Progenitor cell of endocrine pancreas (in vitro differentiated cells): ENCODE measurements around the gene SLC22A16. TPM values are rescaled to one million over a fixed set of nuclear protein-coding genes. Genes with fewer than 3 reads are reported as not detected.
"Not testable (repeated sequence)": the region's sequence is repeated elsewhere in the genome, so short reads cannot be mapped to it uniquely, and the experiment has no call there.

Experiments
- DNase-seq: peaks from one replicate; pipeline ENCODE4 v3.0.0; 2021; ENCODE audit warnings: low spot score; ENCODE audit not compliant: unreplicated experiment
- H3K27ac Mint-ChIP-seq: 2 replicates; pipeline ENCODE4 v1.8.0; 2021; ENCODE audit warnings: mild to moderate bottlenecking, moderate library complexity, mixed read lengths
- H3K27me3 Mint-ChIP-seq: 2 replicates; pipeline ENCODE4 v1.8.0; 2021; ENCODE audit warnings: mixed read lengths
- H3K36me3 Mint-ChIP-seq: 2 replicates; pipeline ENCODE4 v1.8.0; 2022; ENCODE audit warnings: mixed read lengths; ENCODE audit not compliant: insufficient read depth
- H3K4me1 Mint-ChIP-seq: 2 replicates; pipeline ENCODE4 v1.8.0; 2021; ENCODE audit warnings: low read depth, mixed read lengths
- H3K4me3 Mint-ChIP-seq: 2 replicates; pipeline ENCODE4 v1.8.0; 2021; ENCODE audit warnings: low read depth, mild to moderate bottlenecking, moderate library complexity, mixed read lengths
- H3K9me3 Mint-ChIP-seq: 2 replicates; pipeline ENCODE4 v1.8.0; 2021; ENCODE audit warnings: low read depth, mixed read lengths
- total RNA-seq: library from RNA; stranded (reverse); gene quantifications from 2 replicates; pipeline ENCODE4 v1.2.1, GENCODE V29; 2021
- TF ChIP-seq, protein P1 (sequence below): fragments of 200-600 bp; sonication (generic); IDR thresholded peaks from one replicate; pipeline ENCODE4 v1.5.0; 2021; ENCODE audit warnings: antibody characterized with exemption, mild to moderate bottlenecking; ENCODE audit not compliant: unreplicated experiment

The SLC22A16 gene
- total RNA-seq, 1 donor from 2014 or later: not detected

DNA sequence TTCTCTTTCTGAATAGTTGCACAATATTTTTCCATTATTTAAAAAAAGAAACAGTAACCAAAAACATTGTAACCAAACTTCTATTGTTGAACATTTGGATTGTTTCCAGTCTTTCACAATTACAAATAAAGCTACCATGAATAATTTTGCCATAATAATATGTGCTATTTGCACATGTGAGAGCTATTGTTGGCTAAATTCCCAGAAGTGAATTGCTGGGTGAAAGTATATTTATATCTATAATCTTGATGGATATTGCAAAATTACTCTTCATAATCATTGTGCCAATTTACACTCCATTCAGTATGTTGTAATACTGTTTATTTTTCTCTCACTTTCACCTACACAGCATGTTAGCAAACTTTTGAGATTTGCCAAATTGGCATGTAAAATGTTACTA is 36.6 kb upstream of the SLC22A16 start:
- Mint-ChIP-seq H3K27me3 (no peaks in the 10 kb centered on the region), H3K9me3 (peaks cover 3% of the 10 kb centered on the region), H3K4me1 (peaks cover 6% of the 10 kb centered on the region), H3K4me3 (no peak overlapping the region), H3K27ac (no peak overlapping the region), H3K36me3 (no peaks in the 10 kb centered on the region)
- DNase-seq: no peak
- TF ChIP-seq, protein P1, sequence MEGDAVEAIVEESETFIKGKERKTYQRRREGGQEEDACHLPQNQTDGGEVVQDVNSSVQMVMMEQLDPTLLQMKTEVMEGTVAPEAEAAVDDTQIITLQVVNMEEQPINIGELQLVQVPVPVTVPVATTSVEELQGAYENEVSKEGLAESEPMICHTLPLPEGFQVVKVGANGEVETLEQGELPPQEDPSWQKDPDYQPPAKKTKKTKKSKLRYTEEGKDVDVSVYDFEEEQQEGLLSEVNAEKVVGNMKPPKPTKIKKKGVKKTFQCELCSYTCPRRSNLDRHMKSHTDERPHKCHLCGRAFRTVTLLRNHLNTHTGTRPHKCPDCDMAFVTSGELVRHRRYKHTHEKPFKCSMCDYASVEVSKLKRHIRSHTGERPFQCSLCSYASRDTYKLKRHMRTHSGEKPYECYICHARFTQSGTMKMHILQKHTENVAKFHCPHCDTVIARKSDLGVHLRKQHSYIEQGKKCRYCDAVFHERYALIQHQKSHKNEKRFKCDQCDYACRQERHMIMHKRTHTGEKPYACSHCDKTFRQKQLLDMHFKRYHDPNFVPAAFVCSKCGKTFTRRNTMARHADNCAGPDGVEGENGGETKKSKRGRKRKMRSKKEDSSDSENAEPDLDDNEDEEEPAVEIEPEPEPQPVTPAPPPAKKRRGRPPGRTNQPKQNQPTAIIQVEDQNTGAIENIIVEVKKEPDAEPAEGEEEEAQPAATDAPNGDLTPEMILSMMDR: no peak

DNA sequence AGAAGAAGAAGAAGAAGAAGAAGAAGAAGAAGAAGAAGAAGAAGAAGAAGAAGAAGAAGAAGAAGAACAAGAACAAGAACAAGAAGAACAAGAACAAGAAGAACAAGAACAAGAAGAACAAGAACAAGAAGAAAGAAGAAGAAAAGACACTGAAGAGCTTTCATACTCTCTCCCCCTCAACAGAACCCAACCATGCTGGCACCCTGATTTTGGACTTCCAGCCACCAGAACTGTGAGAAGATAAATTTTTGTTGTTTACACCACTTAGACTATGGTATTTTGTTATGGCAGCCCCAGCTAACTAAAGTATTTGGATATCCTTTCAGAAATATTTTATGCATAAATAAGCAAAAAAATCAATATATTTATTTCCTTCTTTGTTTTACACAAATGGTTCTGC is 36.1 kb upstream of the SLC22A16 start:
- not testable (repeated sequence) for DNase-seq, H3K27me3 Mint-ChIP-seq, H3K36me3 Mint-ChIP-seq, H3K4me3 Mint-ChIP-seq, H3K9me3 Mint-ChIP-seq, H3K27ac Mint-ChIP-seq, H3K4me1 Mint-ChIP-seq

GRCh38 chr6:110511401-110511800 is 35.0 kb upstream of the SLC22A16 start:
- Mint-ChIP-seq H3K4me3 (no peak overlapping the region), H3K4me1 (peaks cover 3% of the 10 kb centered on the region), H3K36me3 (no peaks in the 10 kb centered on the region), H3K9me3 (peaks cover 5% of the 10 kb centered on the region), H3K27ac (no peak overlapping the region), H3K27me3 (no peaks in the 10 kb centered on the region)
- TF ChIP-seq, protein P1: no peak
- no peak for DNase-seq

DNA sequence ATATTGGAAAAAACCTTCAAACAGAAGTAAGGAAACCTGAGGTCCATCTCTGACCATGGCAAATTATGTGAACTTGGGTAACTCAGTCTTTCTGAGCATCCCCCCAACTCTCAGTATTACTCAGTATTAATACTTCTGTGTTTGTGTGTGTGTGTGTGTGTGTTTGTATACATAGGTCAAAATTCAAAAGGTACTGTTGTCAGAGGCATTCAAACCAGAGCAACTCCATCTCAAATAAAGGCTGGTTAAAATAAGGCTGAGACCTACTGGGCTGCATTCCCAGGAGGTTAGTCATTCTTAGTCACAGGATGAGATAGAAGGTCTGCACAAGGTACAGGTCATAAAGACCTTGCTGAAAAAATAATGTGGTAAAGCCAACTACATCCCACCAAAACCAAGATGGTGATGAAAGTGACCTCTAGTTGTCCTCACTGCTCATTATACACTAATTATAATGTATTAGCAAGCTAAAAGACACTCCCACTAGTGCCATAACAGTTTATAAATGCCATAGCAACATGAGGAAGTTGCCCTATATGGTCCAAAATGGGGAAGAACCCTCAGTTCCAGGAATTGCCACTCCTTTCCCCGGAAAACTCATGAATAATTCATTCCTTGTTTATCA is 33.3 kb upstream of the SLC22A16 start:
- Mint-ChIP-seq H3K9me3 (peaks cover 10% of the 10 kb centered on the region), H3K4me1 (peaks cover 3% of the 10 kb centered on the region), H3K27me3 (no peaks in the 10 kb centered on the region), H3K36me3 (no peaks in the 10 kb centered on the region), H3K27ac (no peak overlapping the region), H3K4me3 (no peak overlapping the region)
- TF ChIP-seq, protein P1: no peak
- DNase-seq: no peak

GRCh38 chr6:110504891-110505290 is 28.5 kb upstream of the SLC22A16 start:
- H3K9me3 Mint-ChIP-seq: peaks cover 15% of the 10 kb centered on the region
- H3K27me3 Mint-ChIP-seq, H3K4me1 Mint-ChIP-seq, H3K27ac Mint-ChIP-seq, H3K4me3 Mint-ChIP-seq, DNase-seq, H3K36me3 Mint-ChIP-seq: not testable (repeated sequence)

GRCh38 chr6:110495949-110496348 is 19.5 kb upstream of the SLC22A16 start:
- Mint-ChIP-seq H3K4me3 (no peak overlapping the region), H3K9me3 (peaks cover 3% of the 10 kb centered on the region), H3K27me3 (no peaks in the 10 kb centered on the region), H3K36me3 (no peaks in the 10 kb centered on the region), H3K4me1 (peaks cover 15% of the 10 kb centered on the region), H3K27ac (no peak overlapping the region)
- TF ChIP-seq, protein P1: no peak
- no peak for DNase-seq
